GM12873 (cell line): ENCODE data around the gene TARM1.

Source experiments
- TF ChIP-seq, protein P1 (sequence below): IDR thresholded peaks from 2 replicates; pipeline ENCODE4 v1.5.1; 2012; ENCODE audit warnings: low read depth, mild to moderate bottlenecking, moderate library complexity, low read length, control low read depth; ENCODE audit not compliant: insufficient read depth; ENCODE audit errors: missing control alignments

Gene TARM1

DNA sequence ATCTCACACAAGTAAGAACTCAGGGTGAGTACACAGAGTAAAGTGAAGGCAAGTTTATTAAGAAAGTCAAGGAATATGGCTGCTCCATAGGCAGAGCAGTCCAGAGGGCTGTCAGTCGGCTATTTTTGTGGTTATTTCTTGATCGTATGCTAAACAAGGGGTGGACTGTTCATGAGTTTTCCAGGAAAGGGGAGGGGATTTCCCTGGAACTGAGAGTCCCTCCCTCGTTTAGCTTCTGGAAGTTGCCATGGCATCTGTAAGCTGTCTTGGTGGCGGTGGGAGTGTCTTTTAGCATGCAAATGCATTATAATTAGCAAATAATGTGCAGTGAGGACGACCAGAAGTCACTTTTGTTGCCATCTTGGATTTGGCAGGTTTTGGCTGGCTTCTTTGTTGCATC is 11.7 kb downstream of the TARM1 start:
- TF ChIP-seq, protein P1, sequence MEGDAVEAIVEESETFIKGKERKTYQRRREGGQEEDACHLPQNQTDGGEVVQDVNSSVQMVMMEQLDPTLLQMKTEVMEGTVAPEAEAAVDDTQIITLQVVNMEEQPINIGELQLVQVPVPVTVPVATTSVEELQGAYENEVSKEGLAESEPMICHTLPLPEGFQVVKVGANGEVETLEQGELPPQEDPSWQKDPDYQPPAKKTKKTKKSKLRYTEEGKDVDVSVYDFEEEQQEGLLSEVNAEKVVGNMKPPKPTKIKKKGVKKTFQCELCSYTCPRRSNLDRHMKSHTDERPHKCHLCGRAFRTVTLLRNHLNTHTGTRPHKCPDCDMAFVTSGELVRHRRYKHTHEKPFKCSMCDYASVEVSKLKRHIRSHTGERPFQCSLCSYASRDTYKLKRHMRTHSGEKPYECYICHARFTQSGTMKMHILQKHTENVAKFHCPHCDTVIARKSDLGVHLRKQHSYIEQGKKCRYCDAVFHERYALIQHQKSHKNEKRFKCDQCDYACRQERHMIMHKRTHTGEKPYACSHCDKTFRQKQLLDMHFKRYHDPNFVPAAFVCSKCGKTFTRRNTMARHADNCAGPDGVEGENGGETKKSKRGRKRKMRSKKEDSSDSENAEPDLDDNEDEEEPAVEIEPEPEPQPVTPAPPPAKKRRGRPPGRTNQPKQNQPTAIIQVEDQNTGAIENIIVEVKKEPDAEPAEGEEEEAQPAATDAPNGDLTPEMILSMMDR: no peak

DNA sequence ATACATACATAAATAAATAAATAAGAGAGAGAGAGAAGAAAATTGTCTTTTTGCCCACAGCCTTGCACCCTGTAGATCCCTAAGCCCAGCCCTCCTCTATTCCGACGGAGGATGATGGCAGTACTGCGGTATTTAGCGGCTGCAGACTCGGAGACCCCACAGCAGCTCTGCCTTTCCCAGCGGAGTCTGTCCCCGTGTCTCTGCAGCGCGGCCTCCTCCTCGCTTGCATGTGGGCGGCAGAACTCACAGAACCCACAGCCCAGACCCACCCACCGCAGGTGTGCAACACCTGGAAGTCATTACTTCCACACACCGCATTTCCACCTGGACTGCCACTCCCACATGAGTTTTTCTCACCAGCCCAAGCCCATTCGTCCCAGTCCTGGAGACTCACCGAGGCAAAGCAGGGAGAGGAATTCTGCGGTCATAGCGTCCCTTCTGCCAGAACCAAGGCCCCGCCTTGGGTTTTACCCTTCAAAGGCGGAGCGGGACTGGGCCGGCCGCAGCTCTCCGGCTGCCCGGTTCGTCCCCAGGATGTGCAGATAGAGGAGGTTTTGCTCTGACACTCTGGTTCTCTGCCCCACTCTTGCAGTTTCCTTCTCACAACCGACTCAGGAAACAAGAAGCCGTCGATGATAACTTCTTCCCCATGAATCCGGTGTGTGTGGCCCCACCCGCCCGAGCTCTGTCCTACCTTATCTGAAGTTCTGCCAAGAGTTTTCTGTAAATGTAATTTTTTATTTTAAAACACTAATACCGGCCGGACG is 17.6 kb downstream of the TARM1 start, which contains the start of gene VSTM1:
Gene VSTM1 (minus strand): TSS at position 548 of the 767 bp plus-strand sequence. CDS start 120 bp downstream, at position 428.
- TF ChIP-seq, protein P1: no peak

DNA sequence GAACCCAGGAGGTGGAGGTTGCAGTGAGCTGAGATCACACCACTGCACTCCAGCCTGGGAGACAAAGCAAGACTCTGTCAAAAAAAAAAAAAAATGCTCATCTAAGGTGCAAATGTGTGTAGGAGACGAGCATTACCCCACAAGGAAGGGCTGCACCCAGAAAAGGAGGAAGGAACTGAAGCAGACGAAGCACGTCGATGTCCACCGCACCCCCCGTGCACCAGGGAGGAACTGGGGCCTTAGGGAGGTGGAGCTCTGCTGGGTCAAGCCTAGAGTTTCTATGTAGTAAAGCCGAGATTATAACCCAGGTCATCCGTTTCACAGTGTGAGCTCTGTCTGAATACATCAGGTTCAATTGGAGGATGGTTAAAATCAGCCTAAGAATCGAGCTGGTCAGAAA is 18.5 kb downstream of the TARM1 start:
- TF ChIP-seq, protein P1: no peak

DNA sequence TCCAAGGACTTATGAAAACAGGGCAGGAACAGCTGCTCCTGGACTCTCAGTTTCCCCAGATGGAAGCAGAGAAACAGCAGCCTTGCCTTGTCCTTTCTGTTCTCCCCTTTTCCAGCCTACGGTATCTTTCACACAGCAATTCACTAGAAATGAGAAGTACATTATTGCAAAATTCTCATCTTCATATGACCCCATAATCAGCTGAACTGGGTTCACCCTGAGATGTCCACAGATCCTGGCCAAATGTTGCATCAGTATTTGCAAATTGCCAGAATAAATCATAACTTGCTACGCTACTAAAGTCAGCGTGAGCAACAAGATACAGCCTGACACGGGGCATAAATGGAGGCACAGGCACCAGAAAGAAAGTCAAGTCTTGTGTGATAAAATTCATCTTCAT is 33.5 kb downstream of the TARM1 start:
- TF ChIP-seq, protein P1: no peak

DNA sequence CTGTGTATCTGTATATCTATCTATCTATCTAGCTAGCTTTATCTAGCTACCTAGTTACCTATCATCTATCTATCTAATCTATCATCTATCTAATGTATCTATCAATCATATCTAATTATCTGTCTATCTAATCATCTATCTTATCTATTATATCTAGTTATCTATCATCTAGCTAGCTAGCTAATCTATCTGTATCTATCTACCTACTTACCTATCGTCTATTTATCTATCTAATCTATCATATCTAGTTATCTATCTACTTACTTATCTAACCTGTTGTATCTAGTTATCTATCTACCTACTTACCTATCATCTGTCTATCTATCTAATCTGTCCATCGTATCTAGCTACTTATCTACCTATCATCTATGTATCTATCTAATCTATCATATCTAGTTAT is 35.4 kb downstream of the TARM1 start:
- TF ChIP-seq, protein P1: no peak

DNA sequence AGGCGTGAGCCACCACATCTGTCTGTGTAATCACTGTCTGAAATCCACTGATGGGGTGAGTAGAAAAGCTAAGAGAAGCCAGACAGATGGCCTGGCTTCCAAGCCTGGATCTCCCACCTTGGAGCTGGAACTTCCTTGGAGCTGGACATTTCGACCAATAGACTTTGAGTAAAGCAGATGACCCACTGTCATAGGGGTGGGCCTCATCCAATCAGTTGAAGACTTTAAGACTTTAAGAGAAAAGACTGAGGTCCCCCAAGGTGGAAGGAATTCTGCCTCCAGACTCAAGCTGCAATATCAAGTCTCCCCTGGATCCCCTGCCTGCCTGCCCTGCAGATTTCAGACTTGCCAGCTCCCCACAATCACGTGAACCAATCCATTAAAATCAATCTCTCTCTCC is 38.2 kb downstream of the TARM1 start:
- TF ChIP-seq, protein P1: no peak

DNA sequence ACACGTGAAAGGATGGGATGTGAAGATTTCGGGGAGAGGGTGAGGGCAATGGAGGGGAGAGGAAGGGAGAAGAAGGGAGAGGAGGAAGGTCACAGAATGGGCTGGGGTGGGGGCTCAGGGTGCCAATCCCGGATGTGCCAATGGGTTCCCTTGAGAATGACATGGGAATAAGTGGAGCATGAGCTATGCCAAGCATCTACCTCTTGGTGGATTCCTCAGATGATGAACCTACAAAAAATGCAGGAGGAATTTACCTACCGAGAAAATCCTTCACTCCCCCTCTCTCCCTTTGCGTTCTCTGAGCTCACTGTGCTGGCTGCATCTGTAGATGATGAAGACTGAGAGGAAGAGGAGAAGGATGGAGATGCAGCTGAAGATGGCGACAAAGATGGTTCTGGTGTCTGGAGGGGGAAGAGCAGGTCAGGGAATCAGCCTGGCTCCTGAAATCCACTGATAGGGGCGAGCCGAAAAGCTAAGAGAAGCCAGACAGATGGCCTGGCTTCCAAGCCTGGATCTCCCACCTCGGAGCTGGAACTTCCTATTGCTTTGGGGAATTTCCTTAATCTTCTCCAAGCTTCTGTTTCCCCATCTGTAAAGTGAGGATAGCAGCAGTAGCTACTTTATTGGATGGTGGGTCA is 39.1 kb downstream of the TARM1 start:
- TF ChIP-seq, protein P1: no peak
